ENCODE measurements around the gene DCPS.
"Not testable (repeated sequence)": the region's sequence is repeated elsewhere in the genome, so short reads cannot be mapped to it uniquely, and the experiment has no call there.

Gene DCPS

GRCh38 chr11:126308771-126309170, 4.9 kb downstream of the DCPS start:
- not testable (repeated sequence) for H3K27ac ChIP-seq (ENCODE audit: low read depth, low read length); H3K9ac ChIP-seq (ENCODE audit: low read depth in 1 of 2, low read length in 2 of 2); H3K27me3 ChIP-seq (ENCODE audit: control insufficient read depth in 1 of 2, insufficient read depth in 2 of 2, low read length in 2 of 2); H3K9me3 ChIP-seq (ENCODE audit: control insufficient read depth in 1 of 2, low read length in 2 of 2); H3K4me3 ChIP-seq (ENCODE audit: low read depth in 1 of 2, low read length in 2 of 2)
- H3K36me3 ChIP-seq (ENCODE audit: control insufficient read depth in 1 of 2, insufficient read depth in 2 of 2, low read length in 2 of 2), result peaks cover 0 to 15% of the 10 kb centered on the region in 2 donors
- H3K4me1 ChIP-seq (ENCODE audit: control insufficient read depth in 1 of 2, insufficient read depth in 2 of 2, low read length in 2 of 2), result peaks cover 21 to 23% of the 10 kb centered on the region in 2 donors

DNA sequence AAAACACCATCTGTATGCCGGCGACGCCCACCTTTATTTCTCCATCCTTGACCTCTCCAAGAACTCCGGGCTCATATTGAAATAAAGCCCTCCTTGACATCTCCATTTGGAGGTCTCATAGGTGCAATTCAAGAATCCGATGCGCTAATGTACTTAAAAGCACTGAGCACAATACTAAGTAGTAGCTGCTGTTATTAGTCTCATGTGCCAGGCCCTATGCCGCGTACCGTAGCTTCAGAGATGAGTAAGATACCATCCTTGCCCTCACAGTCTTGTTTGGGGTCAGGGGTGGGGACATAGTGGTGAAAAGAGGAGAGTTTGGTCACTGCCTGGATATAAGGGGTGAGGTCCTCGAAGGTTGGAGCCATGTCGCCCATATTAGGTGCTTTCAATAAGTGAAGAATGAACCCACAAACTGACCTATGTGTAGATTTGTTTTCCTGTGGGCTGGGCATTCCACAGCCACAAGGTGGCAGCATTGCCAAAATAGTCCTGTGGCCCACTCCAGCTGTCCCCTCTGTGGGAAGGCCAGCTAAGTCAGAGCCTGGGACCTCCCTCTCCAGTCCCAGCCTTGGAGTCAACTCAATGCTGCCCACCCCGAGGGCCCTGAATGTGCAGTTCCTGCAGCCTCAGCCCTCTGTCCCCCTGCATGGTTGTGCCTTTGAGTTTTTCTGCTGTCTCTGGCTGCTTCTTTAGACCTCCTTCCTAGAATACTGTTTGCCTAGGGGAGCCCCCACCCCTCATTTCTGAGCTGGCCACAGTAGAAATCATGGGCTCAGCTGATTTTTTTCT, 6.5 kb downstream of the DCPS start:
- Histone ChIP-seq H3K9ac (ENCODE audit: low read depth in 1 of 2, low read length in 2 of 2) (no peak overlapping the region), H3K9me3 (ENCODE audit: control insufficient read depth in 1 of 2, low read length in 2 of 2) (no peaks in the 10 kb centered on the region), H3K27ac (ENCODE audit: low read depth, low read length) (no peak overlapping the region), H3K4me1 (ENCODE audit: control insufficient read depth in 1 of 2, insufficient read depth in 2 of 2, low read length in 2 of 2) (peaks cover 12 to 16% of the 10 kb centered on the region in 2 donors), H3K36me3 (ENCODE audit: control insufficient read depth in 1 of 2, insufficient read depth in 2 of 2, low read length in 2 of 2) (peaks cover 0 to 21% of the 10 kb centered on the region in 2 donors), H3K4me3 (ENCODE audit: low read depth in 1 of 2, low read length in 2 of 2) (no peak overlapping the region), H3K27me3 (ENCODE audit: control insufficient read depth in 1 of 2, insufficient read depth in 2 of 2, low read length in 2 of 2) (no peaks in the 10 kb centered on the region)

DNA sequence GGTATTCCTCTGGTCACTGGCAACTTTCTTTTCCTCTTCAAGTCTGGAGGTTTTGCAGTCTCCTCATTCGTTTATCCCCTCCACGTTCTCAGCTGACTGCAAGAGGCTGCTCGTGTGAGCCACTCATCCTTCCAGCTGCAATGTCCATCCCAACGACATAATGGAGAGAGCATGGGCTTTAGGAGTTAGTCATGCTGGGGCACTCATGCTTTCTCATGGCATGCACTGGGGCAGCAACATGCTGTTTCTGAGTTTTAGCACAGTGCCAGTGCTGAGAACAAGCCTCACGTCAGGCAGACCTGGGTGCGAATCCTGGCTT, 7.1 kb downstream of the DCPS start:
- no peak overlapping the region for H3K9ac ChIP-seq (ENCODE audit: low read depth in 1 of 2, low read length in 2 of 2)
- no peak overlapping the region for H3K27ac ChIP-seq (ENCODE audit: low read depth, low read length)
- H3K4me1 ChIP-seq (ENCODE audit: control insufficient read depth in 1 of 2, insufficient read depth in 2 of 2, low read length in 2 of 2), result peaks cover 12 to 16% of the 10 kb centered on the region in 2 donors

GRCh38 chr11:126311401-126312291, 7.8 kb downstream of the DCPS start:
- no peak overlapping the region for H3K9ac ChIP-seq (ENCODE audit: low read depth in 1 of 2, low read length in 2 of 2)
- H3K4me1 ChIP-seq (ENCODE audit: control insufficient read depth in 1 of 2, insufficient read depth in 2 of 2, low read length in 2 of 2), result peaks cover 12 to 16% of the 10 kb centered on the region in 2 donors
- no peak overlapping the region for H3K27ac ChIP-seq (ENCODE audit: low read depth, low read length)
- H3K9me3 ChIP-seq (ENCODE audit: control insufficient read depth in 1 of 2, low read length in 2 of 2), result no peaks in the 10 kb centered on the region
- H3K4me3 ChIP-seq (ENCODE audit: low read depth in 1 of 2, low read length in 2 of 2), result no peak overlapping the region
- no peaks in the 10 kb centered on the region for H3K27me3 ChIP-seq (ENCODE audit: control insufficient read depth in 1 of 2, insufficient read depth in 2 of 2, low read length in 2 of 2)
- H3K36me3 ChIP-seq (ENCODE audit: control insufficient read depth in 1 of 2, insufficient read depth in 2 of 2, low read length in 2 of 2), result peaks cover 0 to 18% of the 10 kb centered on the region in 2 donors

More for the DNA sequence above, 7.1 kb downstream of the DCPS start:
- H3K27me3 ChIP-seq (ENCODE audit: control insufficient read depth in 1 of 2, insufficient read depth in 2 of 2, low read length in 2 of 2), result no peaks in the 10 kb centered on the region
- H3K36me3 ChIP-seq (ENCODE audit: control insufficient read depth in 1 of 2, insufficient read depth in 2 of 2, low read length in 2 of 2), result peaks cover 0 to 21% of the 10 kb centered on the region in 2 donors
- no peaks in the 10 kb centered on the region for H3K9me3 ChIP-seq (ENCODE audit: control insufficient read depth in 1 of 2, low read length in 2 of 2)
- H3K4me3 ChIP-seq (ENCODE audit: low read depth in 1 of 2, low read length in 2 of 2), result no peak overlapping the region

GRCh38 chr11:126312961-126313360, 9.1 kb downstream of the DCPS start:
- Histone ChIP-seq H3K4me3 (ENCODE audit: low read depth in 1 of 2, low read length in 2 of 2) (no peak overlapping the region), H3K27ac (ENCODE audit: low read depth, low read length) (no peak overlapping the region)

DNA sequence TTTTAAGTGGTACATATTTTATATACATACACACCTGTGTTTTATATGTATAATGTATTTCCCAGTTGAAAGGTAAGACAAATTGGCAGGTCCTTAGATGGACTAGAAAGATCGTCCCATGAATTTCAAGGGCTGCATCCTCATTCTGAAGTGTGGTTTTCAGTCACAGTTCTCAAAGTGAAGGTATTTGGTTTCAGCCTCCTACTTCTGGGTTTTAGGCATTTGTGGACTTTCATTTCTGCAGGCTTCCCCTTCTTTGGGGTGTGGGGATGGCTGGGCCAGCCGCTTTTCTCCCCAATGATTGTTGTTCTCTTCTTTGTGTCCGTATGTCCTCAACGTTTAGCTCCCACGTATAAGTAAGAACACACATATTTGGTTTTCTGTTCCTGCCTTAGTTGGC, 10.0 kb downstream of the DCPS start:
- Histone ChIP-seq H3K9me3 (ENCODE audit: control insufficient read depth in 1 of 2, low read length in 2 of 2) (no peaks in the 10 kb centered on the region), H3K27ac (ENCODE audit: low read depth, low read length) (no peak overlapping the region), H3K9ac (ENCODE audit: low read depth in 1 of 2, low read length in 2 of 2) (no peak overlapping the region), H3K4me1 (ENCODE audit: control insufficient read depth in 1 of 2, insufficient read depth in 2 of 2, low read length in 2 of 2) (peaks cover 24 to 32% of the 10 kb centered on the region in 2 donors), H3K4me3 (ENCODE audit: low read depth in 1 of 2, low read length in 2 of 2) (no peak overlapping the region), H3K36me3 (ENCODE audit: control insufficient read depth in 1 of 2, insufficient read depth in 2 of 2, low read length in 2 of 2) (peaks cover 0 to 13% of the 10 kb centered on the region in 2 donors), H3K27me3 (ENCODE audit: control insufficient read depth in 1 of 2, insufficient read depth in 2 of 2, low read length in 2 of 2) (no peaks in the 10 kb centered on the region)

More at GRCh38 chr11:126312961-126313360, 9.1 kb downstream of the DCPS start:
- H3K4me1 ChIP-seq (ENCODE audit: control insufficient read depth in 1 of 2, insufficient read depth in 2 of 2, low read length in 2 of 2), result peaks cover 16 to 24% of the 10 kb centered on the region in 2 donors
- H3K9me3 ChIP-seq (ENCODE audit: control insufficient read depth in 1 of 2, low read length in 2 of 2), result no peaks in the 10 kb centered on the region
- no peak overlapping the region for H3K9ac ChIP-seq (ENCODE audit: low read depth in 1 of 2, low read length in 2 of 2)
- H3K27me3 ChIP-seq (ENCODE audit: control insufficient read depth in 1 of 2, insufficient read depth in 2 of 2, low read length in 2 of 2), result no peaks in the 10 kb centered on the region
- H3K36me3 ChIP-seq (ENCODE audit: control insufficient read depth in 1 of 2, insufficient read depth in 2 of 2, low read length in 2 of 2), result peaks cover 0 to 16% of the 10 kb centered on the region in 2 donors

- peak overlapping the region in 1 of 2 donors; percentile 48 for H3K4me3 ChIP-seq (ENCODE audit: low read depth in 1 of 2, low read length in 2 of 2)
- H3K9ac ChIP-seq (ENCODE audit: low read depth in 1 of 2, low read length in 2 of 2), result no peak overlapping the region
- H3K27ac ChIP-seq (ENCODE audit: low read depth, low read length), result no peak overlapping the region
Observed at GRCh38 chr11:126317432-126317755, 13.5 kb downstream of the DCPS start.

GRCh38 chr11:126317756-126318573, 14.1 kb downstream of the DCPS start:
- H3K9ac ChIP-seq (ENCODE audit: low read depth in 1 of 2, low read length in 2 of 2), result peak overlapping the region in 1 of 2 donors; percentile 39
- peaks cover 22 to 32% of the 10 kb centered on the region in 2 donors for H3K4me1 ChIP-seq (ENCODE audit: control insufficient read depth in 1 of 2, insufficient read depth in 2 of 2, low read length in 2 of 2)
- no peaks in the 10 kb centered on the region for H3K27me3 ChIP-seq (ENCODE audit: control insufficient read depth in 1 of 2, insufficient read depth in 2 of 2, low read length in 2 of 2)
- no peaks in the 10 kb centered on the region for H3K9me3 ChIP-seq (ENCODE audit: control insufficient read depth in 1 of 2, low read length in 2 of 2)
- peak overlapping the region; percentile 10 to 48 for H3K4me3 ChIP-seq (ENCODE audit: low read depth in 1 of 2, low read length in 2 of 2)
- peaks cover 0 to 7% of the 10 kb centered on the region in 2 donors for H3K36me3 ChIP-seq (ENCODE audit: control insufficient read depth in 1 of 2, insufficient read depth in 2 of 2, low read length in 2 of 2)
- peak overlapping the region; percentile 39 for H3K27ac ChIP-seq (ENCODE audit: low read depth, low read length)

More at GRCh38 chr11:126317432-126317755, 13.5 kb downstream of the DCPS start:
- Histone ChIP-seq H3K36me3 (ENCODE audit: control insufficient read depth in 1 of 2, insufficient read depth in 2 of 2, low read length in 2 of 2) (peaks cover 0 to 7% of the 10 kb centered on the region in 2 donors), H3K4me1 (ENCODE audit: control insufficient read depth in 1 of 2, insufficient read depth in 2 of 2, low read length in 2 of 2) (peaks cover 26 to 33% of the 10 kb centered on the region in 2 donors), H3K9me3 (ENCODE audit: control insufficient read depth in 1 of 2, low read length in 2 of 2) (no peaks in the 10 kb centered on the region), H3K27me3 (ENCODE audit: control insufficient read depth in 1 of 2, insufficient read depth in 2 of 2, low read length in 2 of 2) (no peaks in the 10 kb centered on the region)

DNA sequence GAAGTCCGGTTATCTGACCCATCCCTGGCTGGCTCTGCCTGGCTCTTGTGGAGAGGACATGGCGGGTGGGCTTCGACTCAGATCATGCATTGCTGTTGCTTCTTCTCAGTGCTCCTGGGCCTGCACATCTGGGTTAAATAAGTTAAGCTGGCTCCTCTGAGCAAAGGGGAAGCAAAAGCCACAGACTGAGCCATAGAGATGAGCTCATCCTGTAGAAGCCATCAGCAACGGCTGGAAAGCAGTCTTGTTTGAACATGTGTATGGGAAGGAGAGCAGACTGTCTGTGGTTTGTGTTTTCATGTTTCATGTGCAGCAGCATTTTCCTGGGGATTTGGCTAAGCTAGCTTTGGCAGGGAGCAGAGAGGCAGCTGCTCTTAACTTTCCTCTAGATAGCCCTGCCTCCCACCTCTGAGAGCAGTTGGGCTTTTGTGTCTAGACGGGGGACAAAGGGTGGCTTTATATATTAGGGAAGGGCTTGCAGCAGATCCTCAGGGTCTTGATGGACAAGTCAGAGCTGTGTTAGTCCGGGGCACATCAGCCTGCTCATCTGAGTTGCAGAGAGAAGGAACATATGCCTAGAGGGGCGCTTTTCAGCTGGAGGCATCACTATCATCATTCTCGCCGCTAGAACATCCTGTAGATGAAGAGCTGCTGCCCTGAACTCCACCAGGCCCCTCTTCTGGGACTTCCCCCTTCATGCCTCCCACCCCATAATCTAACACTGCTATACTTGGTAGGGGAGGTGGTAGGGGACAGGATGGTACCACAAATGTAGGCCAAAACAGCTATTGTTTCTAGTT, 14.9 kb downstream of the DCPS start:
- Histone ChIP-seq H3K4me1 (ENCODE audit: control insufficient read depth in 1 of 2, insufficient read depth in 2 of 2, low read length in 2 of 2) (peaks cover 22 to 25% of the 10 kb centered on the region in 2 donors), H3K9me3 (ENCODE audit: control insufficient read depth in 1 of 2, low read length in 2 of 2) (no peaks in the 10 kb centered on the region), H3K27ac (ENCODE audit: low read depth, low read length) (peak overlapping the region; percentile 39), H3K9ac (ENCODE audit: low read depth in 1 of 2, low read length in 2 of 2) (peak overlapping the region in 1 of 2 donors; percentile 39), H3K36me3 (ENCODE audit: control insufficient read depth in 1 of 2, insufficient read depth in 2 of 2, low read length in 2 of 2) (peaks cover 0 to 6% of the 10 kb centered on the region in 2 donors), H3K4me3 (ENCODE audit: low read depth in 1 of 2, low read length in 2 of 2) (peak overlapping the region in 1 of 2 donors; percentile 48), H3K27me3 (ENCODE audit: control insufficient read depth in 1 of 2, insufficient read depth in 2 of 2, low read length in 2 of 2) (no peaks in the 10 kb centered on the region)

Measured in duodenal mucosa (tissue), 2 donors.